HCT116 (cell line): ENCODE data around the gene S100P. TPM values are rescaled to one million over a fixed set of nuclear protein-coding genes. Genes with fewer than 3 reads are reported as not detected.

Experiments used
- ATAC-seq: fragments of 200-7000 bp; cut with Tn5 transposase; 2 replicates; pipeline ENCODE4 v1.9.1; 2020; ENCODE audit warnings: mild to moderate bottlenecking, moderate library complexity
- BruUV-seq: library from RNA; stranded (reverse); fragments of 400-500 nt; replicated peaks from 2 replicates; lab custom pipeline; 2021; lab: Mats Ljungman, UMichigan
- CTCF ChIA-PET: fragments of 300-600 bp; sonication (Branson Sonifier 250); formaldehyde crosslinking; loops from one replicate; lab custom pipeline; 2021; ENCODE audit warnings: antibody characterized with exemption; lab: Charles Lee
- POLR2A ChIA-PET: fragments of 300-600, 350-600 bp; sonication (Branson Sonifier 250); formaldehyde crosslinking; loops from one replicate; lab custom pipeline; 2021; ENCODE audit warnings: antibody characterized with exemption; lab: Charles Lee
- RAD21 ChIA-PET, 2 experiments: fragments of 300-600 bp; sonication (Branson Sonifier 250); formaldehyde crosslinking; loops; one replicate each; lab custom pipeline; 2023; ENCODE audit warnings: low total read pairs in 2 of 2; ENCODE audit not compliant: uncharacterized antibody in 2 of 2, unreplicated experiment in 2 of 2, low non-redundant PET in 1 of 2; lab: Charles Lee
- DNase-seq: peaks from one replicate; pipeline ENCODE4 v3.0.0-alpha.2; 2010; ENCODE audit warnings: low read depth, low spot score
- H2AFZ ChIP-seq: fragments of 200-600 bp; shearing (Covaris generic), sonication (generic); 2 replicates; pipeline ENCODE4 v1.6.1; 2017; ENCODE audit warnings: low read depth, mixed run types, mixed read lengths, antibody characterized with exemption, low read length; ENCODE audit not compliant: poor library complexity, severe bottlenecking
- H3K27ac ChIP-seq: 2 replicates; pipeline ENCODE4 v1.5.1; 2012; ENCODE audit warnings: low read depth, low read length
- H3K27me3 ChIP-seq: fragments of 200-600 bp; sonication (generic); 2 replicates; pipeline ENCODE4 v1.6.1; 2016; ENCODE audit warnings: mixed run types, low read length, mixed read lengths; ENCODE audit not compliant: insufficient read depth
- H3K36me3 ChIP-seq, 2 experiments: fragments of 200-500 bp in 1 of 2; fragments of 200-600 bp in 1 of 2; sonication (Bioruptor generic) in 1 of 2; sonication (generic) in 1 of 2; 2 replicates each; pipeline versions ENCODE4 v1.5.1 to v1.6.1; 2014 to 2016; ENCODE audit warnings: low read length in 2 of 2, inconsistent platforms in 1 of 2, mixed read lengths in 1 of 2, mixed run types in 1 of 2; ENCODE audit not compliant: insufficient read depth in 2 of 2, control insufficient read depth in 1 of 2
- H3K4me1 ChIP-seq, 2 experiments: fragments of 200-600 bp in 1 of 2; sonication (generic) in 1 of 2; 2 replicates each; pipeline versions ENCODE4 v1.5.1 to v1.6.1; 2012 to 2017; ENCODE audit warnings: low read length in 2 of 2, inconsistent platforms in 1 of 2, mild to moderate bottlenecking in 1 of 2, mixed read lengths in 1 of 2, mixed run types in 1 of 2, moderate library complexity in 1 of 2; ENCODE audit not compliant: insufficient read depth in 2 of 2, control insufficient read depth in 1 of 2
- H3K4me2 ChIP-seq: fragments of 200-600 bp; sonication (generic); 2 replicates; pipeline ENCODE4 v1.6.1; 2017; ENCODE audit warnings: mixed run types, low read length, mixed read lengths
- H3K4me3 ChIP-seq, 2 experiments: fragments of 200-600 bp in 1 of 2; sonication (generic) in 1 of 2; replicated peaks in 1 of 2; 2 replicates each; pipeline ENCODE4 v1.5.1; 2011 to 2016; ENCODE audit warnings: low read length in 2 of 2, control low read depth in 1 of 2, low read depth in 1 of 2, mild to moderate bottlenecking in 1 of 2, mixed read lengths in 1 of 2, mixed run types in 1 of 2
- H3K79me2 ChIP-seq: fragments of 200-600 bp; sonication (generic); 2 replicates; pipeline ENCODE4 v1.6.1; 2017; ENCODE audit warnings: mild to moderate bottlenecking, mixed run types, low read length, moderate library complexity, mixed read lengths; ENCODE audit not compliant: insufficient read depth
- H3K9ac ChIP-seq: fragments of 200-600 bp; sonication (generic); 2 replicates; pipeline ENCODE4 v1.6.1; 2016; ENCODE audit warnings: low read length, mixed read lengths
- H3K9me2 ChIP-seq: fragments of 200-600 bp; sonication (generic), shearing (Covaris generic); 2 replicates; pipeline ENCODE4 v1.6.1; 2017; ENCODE audit warnings: mixed run types, mild to moderate bottlenecking, moderate library complexity; ENCODE audit not compliant: insufficient read depth
- H3K9me3 ChIP-seq, 2 experiments: fragments of 200-500 bp in 1 of 2; fragments of 200-600 bp in 1 of 2; sonication (Bioruptor generic) in 1 of 2; sonication (generic) in 1 of 2; 2 replicates each; pipeline ENCODE4 v1.6.1; 2014 to 2017; ENCODE audit warnings: low read length in 2 of 2, mixed read lengths in 2 of 2, inconsistent platforms in 1 of 2, low read depth in 1 of 2, mild to moderate bottlenecking in 1 of 2, mixed run types in 1 of 2, moderate library complexity in 1 of 2; ENCODE audit not compliant: control insufficient read depth in 1 of 2, insufficient read depth in 1 of 2
- H4K20me1 ChIP-seq: fragments of 200-600 bp; sonication (generic), shearing (Covaris generic); 2 replicates; pipeline ENCODE4 v1.6.1; 2017; ENCODE audit warnings: mixed run types, mild to moderate bottlenecking, moderate library complexity; ENCODE audit not compliant: insufficient read depth
- CEBPB ChIP-seq: IDR thresholded peaks from 2 replicates; pipeline ENCODE4 v1.6.1; 2012; ENCODE audit warnings: low read depth
- CTCF ChIP-seq, 3 experiments: fragments of 200-600 bp in 1 of 3; sonication (generic) in 1 of 3; IDR thresholded peaks in 2 of 3; conservative IDR thresholded peaks in 1 of 3; 2 replicates each; pipeline ENCODE4 v1.5.1; 2012 to 2017; ENCODE audit warnings: low read depth in 2 of 3, low read length in 2 of 3, antibody characterized with exemption in 1 of 3, borderline replicate concordance in 1 of 3, control low read depth in 1 of 3, mild to moderate bottlenecking in 1 of 3, mixed read lengths in 1 of 3, mixed run types in 1 of 3, moderate library complexity in 1 of 3; ENCODE audit not compliant: insufficient read depth in 1 of 3
- EGR1 ChIP-seq: IDR thresholded peaks from 2 replicates; pipeline ENCODE4 v1.6.1; 2012; ENCODE audit warnings: low read depth
- ELF1 ChIP-seq: IDR thresholded peaks from 2 replicates; pipeline ENCODE4 v1.6.1; 2012; ENCODE audit warnings: low read depth, borderline replicate concordance
- FOSL1 ChIP-seq: IDR thresholded peaks from 2 replicates; pipeline ENCODE4 v1.6.1; 2012; ENCODE audit warnings: low read depth
- JUND ChIP-seq: IDR thresholded peaks from 2 replicates; pipeline ENCODE4 v1.6.1; 2012
- POLR2AphosphoS5 ChIP-seq: IDR thresholded peaks from 2 replicates; pipeline ENCODE4 v1.6.1; 2011; ENCODE audit warnings: mild to moderate bottlenecking, low read depth, low read length, moderate library complexity
- RAD21 ChIP-seq: IDR thresholded peaks from 2 replicates; pipeline ENCODE4 v1.6.1; 2012; ENCODE audit warnings: low read depth, mild to moderate bottlenecking
- SIN3A ChIP-seq: IDR thresholded peaks from 2 replicates; pipeline ENCODE4 v1.6.1; 2012; ENCODE audit warnings: low read depth
- SP1 ChIP-seq: IDR thresholded peaks from 2 replicates; pipeline ENCODE4 v1.6.1; 2012; ENCODE audit warnings: low read depth
- SRF ChIP-seq: IDR thresholded peaks from 2 replicates; pipeline ENCODE4 v1.6.1; 2012; ENCODE audit warnings: low read depth
- TCF7L2 ChIP-seq: IDR thresholded peaks from 2 replicates; pipeline ENCODE4 v1.7.0; 2011; ENCODE audit warnings: borderline replicate concordance, inconsistent platforms; ENCODE audit not compliant: insufficient read depth, insufficient read length; ENCODE audit errors: extremely low read depth
- YY1 ChIP-seq: IDR thresholded peaks from 2 replicates; pipeline ENCODE4 v1.6.1; 2011; ENCODE audit warnings: low read length, low read depth, moderate library complexity, mild to moderate bottlenecking; ENCODE audit not compliant: insufficient replicate concordance; ENCODE audit errors: extremely low read depth
- ZNF274 ChIP-seq: fragments of 200-500 bp; sonication (Bioruptor generic); IDR thresholded peaks from 2 replicates; pipeline ENCODE4 v1.6.1; 2014; ENCODE audit warnings: mild to moderate bottlenecking, low read depth, low read length, inconsistent platforms
- intact Hi-C: fragments of 100-400 bp; cut with micrococcal nuclease; formaldehyde crosslinking; loops from 2 replicates; pipeline ENCODE4 v1.10.0; 2022
- total RNA-seq: library from RNA; stranded (reverse); gene quantifications from one replicate; pipeline ENCODE4 v1.2.1, GENCODE V29; 2021; ENCODE audit not compliant: unreplicated experiment
- TF ChIP-seq, protein P1 (sequence below): IDR thresholded peaks from 2 replicates; pipeline ENCODE4 v1.6.1; 2012; ENCODE audit warnings: low read depth
- TF ChIP-seq, protein P2 (sequence below): IDR thresholded peaks from 2 replicates; pipeline ENCODE4 v1.6.1; 2012
- TF ChIP-seq, protein P3 (sequence below): IDR thresholded peaks from 2 replicates; pipeline ENCODE4 v1.6.1; 2012
- TF ChIP-seq, protein P4 (sequence below): IDR thresholded peaks from 2 replicates; pipeline ENCODE4 v1.6.1; 2011; ENCODE audit warnings: mild to moderate bottlenecking, low read length, moderate library complexity; ENCODE audit not compliant: insufficient replicate concordance; ENCODE audit errors: extremely low read depth

The S100P gene
- total RNA-seq, 1 experiment from 2014 or later = 4.1 TPM

DNA sequence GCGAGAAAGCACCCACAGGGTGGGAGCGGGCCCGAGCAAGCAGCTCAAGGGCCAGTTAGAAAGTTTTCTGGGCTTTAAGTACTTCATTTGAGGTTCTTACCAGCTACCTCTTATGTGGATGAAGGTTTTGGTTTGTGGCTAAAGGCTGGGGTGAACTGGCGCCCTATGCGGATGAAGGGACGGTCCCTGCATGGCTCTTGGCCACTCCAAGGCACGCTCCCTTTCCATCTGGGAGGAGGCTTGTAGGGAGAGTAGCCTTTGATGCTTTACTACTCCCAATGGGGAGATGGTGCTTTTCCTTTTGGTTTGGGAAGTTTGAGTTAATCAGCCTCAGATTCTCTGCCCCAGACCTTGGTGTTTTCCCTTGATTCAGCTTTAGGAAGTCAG, 35.5 kb upstream of the S100P start (continued):
- TF ChIP-seq SP1 = no peak
- TF ChIP-seq, protein P1, sequence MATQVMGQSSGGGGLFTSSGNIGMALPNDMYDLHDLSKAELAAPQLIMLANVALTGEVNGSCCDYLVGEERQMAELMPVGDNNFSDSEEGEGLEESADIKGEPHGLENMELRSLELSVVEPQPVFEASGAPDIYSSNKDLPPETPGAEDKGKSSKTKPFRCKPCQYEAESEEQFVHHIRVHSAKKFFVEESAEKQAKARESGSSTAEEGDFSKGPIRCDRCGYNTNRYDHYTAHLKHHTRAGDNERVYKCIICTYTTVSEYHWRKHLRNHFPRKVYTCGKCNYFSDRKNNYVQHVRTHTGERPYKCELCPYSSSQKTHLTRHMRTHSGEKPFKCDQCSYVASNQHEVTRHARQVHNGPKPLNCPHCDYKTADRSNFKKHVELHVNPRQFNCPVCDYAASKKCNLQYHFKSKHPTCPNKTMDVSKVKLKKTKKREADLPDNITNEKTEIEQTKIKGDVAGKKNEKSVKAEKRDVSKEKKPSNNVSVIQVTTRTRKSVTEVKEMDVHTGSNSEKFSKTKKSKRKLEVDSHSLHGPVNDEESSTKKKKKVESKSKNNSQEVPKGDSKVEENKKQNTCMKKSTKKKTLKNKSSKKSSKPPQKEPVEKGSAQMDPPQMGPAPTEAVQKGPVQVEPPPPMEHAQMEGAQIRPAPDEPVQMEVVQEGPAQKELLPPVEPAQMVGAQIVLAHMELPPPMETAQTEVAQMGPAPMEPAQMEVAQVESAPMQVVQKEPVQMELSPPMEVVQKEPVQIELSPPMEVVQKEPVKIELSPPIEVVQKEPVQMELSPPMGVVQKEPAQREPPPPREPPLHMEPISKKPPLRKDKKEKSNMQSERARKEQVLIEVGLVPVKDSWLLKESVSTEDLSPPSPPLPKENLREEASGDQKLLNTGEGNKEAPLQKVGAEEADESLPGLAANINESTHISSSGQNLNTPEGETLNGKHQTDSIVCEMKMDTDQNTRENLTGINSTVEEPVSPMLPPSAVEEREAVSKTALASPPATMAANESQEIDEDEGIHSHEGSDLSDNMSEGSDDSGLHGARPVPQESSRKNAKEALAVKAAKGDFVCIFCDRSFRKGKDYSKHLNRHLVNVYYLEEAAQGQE = no peak

GRCh38 chr4:6658597-6659075, 35.0 kb upstream of the S100P start:
- H3K27me3 ChIP-seq = no peaks in the 10 kb centered on the region
- H3K4me2 ChIP-seq = no peak overlapping the region
- no peaks in the 10 kb centered on the region for H3K9me2 ChIP-seq
- H3K79me2 ChIP-seq = no peaks in the 10 kb centered on the region
- H4K20me1 ChIP-seq = no peaks in the 10 kb centered on the region
- ATAC-seq (no peak), DNase-seq (no peak)
- H2AFZ ChIP-seq = no peak overlapping the region
- H3K9me3 ChIP-seq = no peaks in the 10 kb centered on the region
- RAD21 ChIA-PET = no interaction called here
- intact Hi-C loops = no loop called here
- peaks cover 2 to 10% of the 10 kb centered on the region in 2 experiments; a peak in 3 of 4 replicates for H3K4me1 ChIP-seq
- CTCF ChIA-PET = interaction anchor here (0.7 kb wide), 1 partner anchor 111 kb away, joined by 3 read pairs; no protein-coding TSS in a partner anchor
- POLR2A ChIA-PET = interaction anchor here (1.9 kb wide), 1 partner anchor 15 kb away, joined by 7 read pairs; a partner anchor contains a TSS
- no TSS peak for BruUV-seq
- H3K4me3 ChIP-seq = no peak overlapping the region
- H3K9ac ChIP-seq = no peak overlapping the region
- H3K36me3 ChIP-seq = no peaks in the 10 kb centered on the region
- no peak overlapping the region for H3K27ac ChIP-seq
- TF ChIP-seq, protein P2, sequence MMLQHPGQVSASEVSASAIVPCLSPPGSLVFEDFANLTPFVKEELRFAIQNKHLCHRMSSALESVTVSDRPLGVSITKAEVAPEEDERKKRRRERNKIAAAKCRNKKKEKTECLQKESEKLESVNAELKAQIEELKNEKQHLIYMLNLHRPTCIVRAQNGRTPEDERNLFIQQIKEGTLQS = no peak
- no peak for TF ChIP-seq SP1
- TF ChIP-seq YY1 = no peak
- TF ChIP-seq RAD21 = no peak
- no peak for TF ChIP-seq CTCF (IDR thresholded peaks at IDR 0.05 in 2 of 3, conservative IDR thresholded peaks at IDR 0.05 in 1 of 3; ENCODE audit: borderline replicate concordance in 1 of 3, insufficient read depth in 1 of 3, low read depth in 2 of 3, low read length in 2 of 3)
- TF ChIP-seq TCF7L2 = no peak
- no peak for TF ChIP-seq ZNF274
- TF ChIP-seq SIN3A = no peak
- no peak for TF ChIP-seq POLR2AphosphoS5
- no peak for TF ChIP-seq ELF1
- TF ChIP-seq, protein P3, sequence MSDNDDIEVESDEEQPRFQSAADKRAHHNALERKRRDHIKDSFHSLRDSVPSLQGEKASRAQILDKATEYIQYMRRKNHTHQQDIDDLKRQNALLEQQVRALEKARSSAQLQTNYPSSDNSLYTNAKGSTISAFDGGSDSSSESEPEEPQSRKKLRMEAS = no peak
- no peak for TF ChIP-seq FOSL1
- TF ChIP-seq CEBPB = no peak
- TF ChIP-seq JUND = no peak
- no peak for TF ChIP-seq EGR1
- TF ChIP-seq SRF = no peak
- TF ChIP-seq, protein P4, sequence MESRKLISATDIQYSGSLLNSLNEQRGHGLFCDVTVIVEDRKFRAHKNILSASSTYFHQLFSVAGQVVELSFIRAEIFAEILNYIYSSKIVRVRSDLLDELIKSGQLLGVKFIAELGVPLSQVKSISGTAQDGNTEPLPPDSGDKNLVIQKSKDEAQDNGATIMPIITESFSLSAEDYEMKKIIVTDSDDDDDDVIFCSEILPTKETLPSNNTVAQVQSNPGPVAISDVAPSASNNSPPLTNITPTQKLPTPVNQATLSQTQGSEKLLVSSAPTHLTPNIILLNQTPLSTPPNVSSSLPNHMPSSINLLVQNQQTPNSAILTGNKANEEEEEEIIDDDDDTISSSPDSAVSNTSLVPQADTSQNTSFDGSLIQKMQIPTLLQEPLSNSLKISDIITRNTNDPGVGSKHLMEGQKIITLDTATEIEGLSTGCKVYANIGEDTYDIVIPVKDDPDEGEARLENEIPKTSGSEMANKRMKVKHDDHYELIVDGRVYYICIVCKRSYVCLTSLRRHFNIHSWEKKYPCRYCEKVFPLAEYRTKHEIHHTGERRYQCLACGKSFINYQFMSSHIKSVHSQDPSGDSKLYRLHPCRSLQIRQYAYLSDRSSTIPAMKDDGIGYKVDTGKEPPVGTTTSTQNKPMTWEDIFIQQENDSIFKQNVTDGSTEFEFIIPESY = no peak
